Endothelial cell of umbilical vein (primary cell): ENCODE results near the gene SETDB1. TPM values are rescaled to one million over a fixed set of nuclear protein-coding genes. Genes with fewer than 3 reads are reported as not detected.

Experiments used
- BruUV-seq: library from RNA; stranded (reverse); fragments of 400-500 nt; replicated peaks from 2 replicates; lab custom pipeline; 2021; lab: Mats Ljungman, UMichigan
- CTCF ChIA-PET: fragments of 300-600, 350-600 bp; sonication (Branson Sonifier 250); formaldehyde crosslinking; loops from one replicate; lab custom pipeline; 2021; ENCODE audit warnings: antibody characterized with exemption, inconsistent platforms; lab: Charles Lee
- POLR2A ChIA-PET: fragments of 300-600, 350-600 bp; sonication (Branson Sonifier 250); formaldehyde crosslinking; loops from one replicate; lab custom pipeline; 2021; ENCODE audit warnings: antibody characterized with exemption, inconsistent platforms; lab: Charles Lee
- DNase-seq: peaks from one replicate; pipeline ENCODE4 v3.0.0-alpha.2; 2011; ENCODE audit warnings: low read depth, low spot score
- FAIRE-seq: peaks from 2 replicates; lab custom pipeline; 2011; peaks lifted over from hg19 to GRCh38; lab: Jason Lieb, UNC
- H2AFZ ChIP-seq: 2 replicates; pipeline ENCODE4 v1.6.0; 2012; ENCODE audit warnings: low read depth, low read length, control low read depth, inconsistent platforms
- H3K27ac ChIP-seq: 2 replicates; pipeline ENCODE4 v1.5.1; 2011; ENCODE audit warnings: low read depth, mild to moderate bottlenecking, control low read depth, low read length, moderate library complexity; ENCODE audit not compliant: insufficient read depth
- H3K27me3 ChIP-seq, 2 experiments: 2 replicates each; pipeline versions ENCODE4 v1.6.0 to v1.6.1; 2011; ENCODE audit warnings: low read length in 2 of 2, mixed read lengths in 1 of 2; ENCODE audit not compliant: control insufficient read depth in 2 of 2, insufficient read depth in 2 of 2
- H3K36me3 ChIP-seq, 2 experiments: 2 replicates in 1 of 2; 3 replicates in 1 of 2; pipeline ENCODE4 v1.5.1; 2011; ENCODE audit warnings: low read length in 2 of 2, mild to moderate bottlenecking in 1 of 2, moderate library complexity in 1 of 2; ENCODE audit not compliant: control insufficient read depth in 2 of 2, insufficient read depth in 2 of 2; ENCODE audit errors: extremely low read depth in 1 of 2
- H3K4me1 ChIP-seq: 3 replicates; pipeline ENCODE4 v1.5.1; 2011; ENCODE audit warnings: mild to moderate bottlenecking, low read length; ENCODE audit not compliant: control insufficient read depth, insufficient read depth; ENCODE audit errors: extremely low read depth
- H3K4me2 ChIP-seq: 2 replicates; pipeline ENCODE4 v1.6.1; 2011; ENCODE audit warnings: low read length, control low read depth, mixed read lengths; ENCODE audit not compliant: insufficient read depth
- H3K4me3 ChIP-seq, 3 experiments: fragments of 200-600 bp in 1 of 3; sonication (generic), shearing (Covaris generic) in 1 of 3; replicated peaks in 1 of 3; 2 replicates each; pipeline ENCODE4 v1.5.1; 2011 to 2016; ENCODE audit warnings: control low read depth in 3 of 3, low read length in 3 of 3, mild to moderate bottlenecking in 2 of 3, inconsistent platforms in 1 of 3, low read depth in 1 of 3, moderate library complexity in 1 of 3; ENCODE audit not compliant: insufficient read depth in 1 of 3
- H3K79me2 ChIP-seq: 2 replicates; pipeline ENCODE4 v1.6.0; 2012; ENCODE audit warnings: low read length, inconsistent platforms; ENCODE audit not compliant: control insufficient read depth, insufficient read depth
- H3K9ac ChIP-seq: replicated peaks from 2 replicates; pipeline ENCODE3; 2011; ENCODE audit warnings: low read length, control low read depth; ENCODE audit not compliant: insufficient read depth; ENCODE audit errors: extremely low read depth
- H3K9me1 ChIP-seq: replicated peaks from 3 replicates; pipeline ENCODE4 v1.6.0; 2011; ENCODE audit warnings: mild to moderate bottlenecking, low read length; ENCODE audit not compliant: control insufficient read depth, insufficient read depth; ENCODE audit errors: extremely low read depth
- H3K9me3 ChIP-seq: replicated peaks from 2 replicates; pipeline ENCODE4 v1.5.1; 2012; ENCODE audit warnings: low read length, inconsistent platforms; ENCODE audit not compliant: control insufficient read depth, insufficient read depth
- H4K20me1 ChIP-seq: replicated peaks from 2 replicates; pipeline ENCODE3; 2011; ENCODE audit warnings: mild to moderate bottlenecking, low read length; ENCODE audit not compliant: control insufficient read depth, insufficient read depth; ENCODE audit errors: extremely low read depth
- CTCF ChIP-seq, 2 donors: IDR thresholded peaks; 1 replicate in 1 of 2; 2 replicates in 1 of 2; pipeline ENCODE4 v1.5.1; 2011; ENCODE audit warnings: low read length in 2 of 2, mild to moderate bottlenecking in 2 of 2, moderate library complexity in 2 of 2, control low read depth in 1 of 2, inconsistent platforms in 1 of 2, low read depth in 1 of 2; ENCODE audit not compliant: insufficient read depth in 1 of 2; ENCODE audit errors: extremely low read depth in 1 of 2
- GATA2 ChIP-seq: IDR thresholded peaks from 2 replicates; pipeline ENCODE4 v1.7.0; 2011; ENCODE audit warnings: low read depth, mild to moderate bottlenecking, moderate library complexity, mixed read lengths, low read length; ENCODE audit not compliant: insufficient read length, insufficient read depth
- MYC ChIP-seq: IDR thresholded peaks from one replicate; pipeline ENCODE4 v1.6.1; 2011; ENCODE audit warnings: mild to moderate bottlenecking, low read depth, low read length
- POLR2AphosphoS5 ChIP-seq: IDR thresholded peaks from 2 replicates; pipeline ENCODE4 v1.6.1; 2012; ENCODE audit warnings: low read depth, mild to moderate bottlenecking, control low read depth, low read length, moderate library complexity; ENCODE audit not compliant: insufficient read depth
- dilution Hi-C: fragments of 300-500 bp; cut with MboI; formaldehyde crosslinking; loops from one replicate; pipeline ENCODE4 v1.15.0; 2019; ENCODE audit warnings: low sequenced_read_pairs; ENCODE audit not compliant: extremely low pct_ligation_motif_present
- intact Hi-C: fragments of 100-400 bp; cut with micrococcal nuclease; formaldehyde crosslinking; loops from one replicate; pipeline ENCODE4 v1.10.0; 2022
- polyA plus RNA-seq, 4 experiments: library from polyadenylated mRNA; depleted of rRNA in 3 of 4; stranded (reverse) in 3 of 4; unstranded in 1 of 4; fragments of >200 nt; gene quantifications; 2 replicates each; pipeline versions ENCODE4 v1.2.1 to v1.2.3, GENCODE V29; 2011 to 2012; ENCODE audit warnings: missing spikeins in 1 of 4
- total RNA-seq: library from RNA; stranded (reverse); gene quantifications from 2 replicates; pipeline ENCODE4 v1.2.3, GENCODE V29; 2021

The SETDB1 gene
- total and polyA plus RNA-seq, 2 donors (not counting 3 experiments of a cell fraction or from before 2014, with no cell fraction given) = 25.3 to 49.2 TPM

DNA sequence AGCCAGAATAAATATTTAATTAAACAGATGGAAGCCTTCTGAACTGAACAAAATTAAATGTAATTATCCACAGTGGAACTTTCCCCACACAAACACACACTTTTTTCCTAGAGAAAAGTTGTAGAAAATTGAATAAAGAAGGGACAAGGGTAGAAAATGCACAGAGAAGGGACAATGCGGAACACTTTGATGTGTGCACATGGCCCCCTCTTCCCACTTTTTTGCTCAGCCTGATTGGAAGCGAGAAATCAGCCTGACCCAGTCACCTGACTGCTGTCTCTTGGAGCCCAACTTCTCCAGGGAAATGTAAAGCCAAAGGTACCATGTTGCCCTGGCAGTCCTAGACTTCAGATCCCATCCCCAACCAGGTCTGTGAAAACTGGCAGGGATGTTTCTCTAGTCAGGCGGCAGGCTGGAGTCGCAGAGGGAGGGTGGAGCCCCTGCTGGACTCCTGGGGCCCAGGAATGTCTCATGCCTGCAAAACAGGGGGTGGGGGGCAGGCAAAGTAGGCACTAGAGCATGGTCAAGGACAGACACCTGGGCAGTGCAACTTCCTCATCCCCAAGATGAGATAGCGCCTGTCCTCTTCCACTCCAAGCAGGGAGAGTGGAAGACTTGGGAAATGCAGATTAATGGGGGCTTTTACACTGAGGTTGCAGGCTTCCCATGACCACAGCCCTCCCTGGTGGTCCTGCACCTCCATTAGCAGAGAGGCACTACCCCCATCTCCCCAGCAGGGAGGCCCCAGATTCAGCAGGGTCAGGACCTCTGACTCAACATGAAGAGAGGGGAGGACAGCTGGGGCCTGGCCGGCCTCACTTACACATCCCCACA lies 45.6 kb downstream of the SETDB1 start:
- H3K9ac ChIP-seq = no peak overlapping the region
- H3K9me1 ChIP-seq = no peaks in the 10 kb centered on the region
- no peak overlapping the region for H2AFZ ChIP-seq
- peaks cover 57% of the 10 kb centered on the region for H3K79me2 ChIP-seq
- no peaks in the 10 kb centered on the region for H4K20me1 ChIP-seq
- CTCF ChIA-PET = interaction anchor here (3.3 kb wide), 1 partner anchor 24 kb away, joined by 22 read pairs; no protein-coding TSS in a partner anchor
- intact Hi-C loops = no loop called here
- H3K4me1 ChIP-seq = peaks cover 18% of the 10 kb centered on the region
- no peak overlapping the region for H3K4me3 ChIP-seq
- POLR2A ChIA-PET = no interaction called here
- H3K9me3 ChIP-seq = no peaks in the 10 kb centered on the region
- no peak for FAIRE-seq
- TF ChIP-seq POLR2AphosphoS5 = no peak
- no peak for TF ChIP-seq GATA2
- TF ChIP-seq MYC = no peak
- BruUV-seq = no TSS peak
- no peak overlapping the region for H3K27ac ChIP-seq
- no peak for DNase-seq
- H3K4me2 ChIP-seq = peak overlapping the region; percentile 62
- no peaks in the 10 kb centered on the region for H3K27me3 ChIP-seq
- H3K36me3 ChIP-seq = peaks cover 11 to 15% of the 10 kb centered on the region in 2 experiments
- dilution Hi-C loops = no loop called here

GRCh38 chr1:150972417-150972940 lies 46.3 kb downstream of the SETDB1 start:
- H3K4me3 ChIP-seq = no peak overlapping the region
- FAIRE-seq (no peak), DNase-seq (no peak)
- BruUV-seq = TSS peak; percentile 27
- dilution Hi-C loops (no loop called here), intact Hi-C loops (no loop called here)
- H3K9me1 ChIP-seq = no peaks in the 10 kb centered on the region
- peaks cover 25% of the 10 kb centered on the region for H3K4me1 ChIP-seq
- no peak for TF ChIP-seq CTCF (IDR thresholded peaks at IDR 0.05; ENCODE audit: extremely low read depth in 1 of 2, insufficient read depth in 1 of 2, low read depth in 1 of 2, low read length in 2 of 2)
- H3K27me3 ChIP-seq = no peaks in the 10 kb centered on the region
- H2AFZ ChIP-seq = no peak overlapping the region
- H3K79me2 ChIP-seq = peaks cover 57% of the 10 kb centered on the region
- no peaks in the 10 kb centered on the region for H4K20me1 ChIP-seq
- no peak overlapping the region for H3K27ac ChIP-seq
- no peaks in the 10 kb centered on the region for H3K9me3 ChIP-seq
- H3K4me2 ChIP-seq = peak overlapping the region; percentile 62
- H3K36me3 ChIP-seq = peaks cover 8 to 9% of the 10 kb centered on the region in 2 experiments
- H3K9ac ChIP-seq = no peak overlapping the region
- ChIA-PET POLR2A (no interaction called here), CTCF (interaction anchor here (17.1 kb wide), 1 partner anchor 25 kb away, joined by 278 read pairs; no protein-coding TSS in a partner anchor)
